HepG2 (cell line): ENCODE results near the gene NOA1. TPM values are rescaled to one million over a fixed set of nuclear protein-coding genes. Genes with fewer than 3 reads are reported as not detected.

Experiments
- FOXC1 ChIP-seq: sonication (generic); formaldehyde crosslinking; IDR thresholded peaks from 2 replicates; pipeline ENCODE4 v1.8.0; 2022; ENCODE audit warnings: mild to moderate bottlenecking, missing genetic modification reagents, borderline replicate concordance
- GZF1 ChIP-seq: sonication (generic); formaldehyde crosslinking; IDR thresholded peaks from 2 replicates; pipeline ENCODE4 v1.5.1; 2020; ENCODE audit warnings: mild to moderate bottlenecking, missing genetic modification reagents
- HNRNPUL1 ChIP-seq: fragments of 200-400 bp; formaldehyde crosslinking; IDR thresholded peaks from 2 replicates; pipeline ENCODE4 v1.6.1; 2017; ENCODE audit warnings: low read depth, mild to moderate bottlenecking, low read length, moderate library complexity
- KAT7 ChIP-seq: IDR thresholded peaks from 2 replicates; pipeline ENCODE4 v1.6.1; 2018; ENCODE audit warnings: borderline replicate concordance, missing compliant biosample characterization
- NFIB ChIP-seq: sonication (generic); formaldehyde crosslinking; IDR thresholded peaks from 2 replicates; pipeline ENCODE4 v1.9.0; 2021; ENCODE audit warnings: missing genetic modification reagents, mild to moderate bottlenecking, borderline replicate concordance
- SRF ChIP-seq: IDR thresholded peaks from 2 replicates; pipeline ENCODE4 v1.6.1; 2011; ENCODE audit warnings: mild to moderate bottlenecking, low read depth, low read length, moderate library complexity
- TGIF2 ChIP-seq: IDR thresholded peaks from 2 replicates; pipeline ENCODE4 v1.6.1; 2016; ENCODE audit warnings: control low read depth, missing compliant biosample characterization
- ZNF24 ChIP-seq: fragments of 450-650 bp; IDR thresholded peaks from 2 replicates; pipeline ENCODE4 v1.6.1; 2017; ENCODE audit warnings: antibody characterized with exemption, mild to moderate bottlenecking
- ZNF292 ChIP-seq: sonication (generic); formaldehyde crosslinking; IDR thresholded peaks from 2 replicates; pipeline ENCODE4 v1.8.1; 2022; ENCODE audit warnings: mild to moderate bottlenecking, low read depth, missing genetic modification reagents, borderline replicate concordance
- ZNF333 ChIP-seq: sonication (generic); formaldehyde crosslinking; IDR thresholded peaks from 2 replicates; pipeline ENCODE4 v1.4.0; 2020; ENCODE audit warnings: mild to moderate bottlenecking, missing genetic modification reagents, borderline replicate concordance
- ZNF350 ChIP-seq: sonication (generic); formaldehyde crosslinking; IDR thresholded peaks from 2 replicates; pipeline ENCODE4 v1.4.0; 2020; ENCODE audit warnings: mild to moderate bottlenecking, low read depth, missing genetic modification reagents, borderline replicate concordance
- ZNF501 ChIP-seq: sonication (generic); formaldehyde crosslinking; IDR thresholded peaks from 2 replicates; pipeline ENCODE4 v1.5.1; 2020; ENCODE audit warnings: mild to moderate bottlenecking, moderate library complexity, missing genetic modification reagents
- ZNF629 ChIP-seq: sonication (generic); formaldehyde crosslinking; conservative IDR thresholded peaks from 2 replicates; pipeline ENCODE4 v1.5.0; 2020; ENCODE audit warnings: missing genetic modification reagents
- ZNF7 ChIP-seq: IDR thresholded peaks from 2 replicates; pipeline ENCODE4 v1.6.1; 2016; ENCODE audit warnings: missing biosample characterization, missing genetic modification reagents
- ZSCAN29 ChIP-seq: sonication (generic); formaldehyde crosslinking; conservative IDR thresholded peaks from 2 replicates; pipeline ENCODE4 v1.4.0; 2020; ENCODE audit warnings: mild to moderate bottlenecking, missing genetic modification reagents
- polyA plus RNA-seq, 8 experiments: library from polyadenylated mRNA; depleted of rRNA in 3 of 8; stranded (reverse) in 7 of 8; unstranded in 1 of 8; fragments of >200 nt; fragmentation: Illumina TruSeq in 4 of 8; extraction: Trizol in 4 of 8; gene quantifications; 2 replicates each; pipeline versions ENCODE4 v1.2.1 to v1.2.3, GENCODE V29; 2011 to 2016; ENCODE audit warnings: low read depth in 4 of 8, missing spikeins in 1 of 8, mixed read lengths in 1 of 8; ENCODE audit not compliant: insufficient read depth in 1 of 8
- total RNA-seq, 5 experiments: library from RNA; depleted of rRNA; stranded (reverse); fragments of >200 nt; fragmentation: Illumina TruSeq; extraction: Trizol; gene quantifications; 2 replicates each; pipeline ENCODE4 v1.2.3, GENCODE V29; 2016; ENCODE audit warnings: low read depth in 1 of 5
- TF ChIP-seq, protein P1 (sequence below): sonication (generic); formaldehyde crosslinking; IDR thresholded peaks from 2 replicates; pipeline ENCODE4 v1.4.0; 2020; ENCODE audit warnings: low read depth, mild to moderate bottlenecking, missing genetic modification reagents
- TF ChIP-seq, protein P2 (sequence below): sonication (generic); formaldehyde crosslinking; IDR thresholded peaks from 2 replicates; pipeline ENCODE4 v1.4.0; 2020; ENCODE audit warnings: mild to moderate bottlenecking, missing genetic modification reagents
- TF ChIP-seq, protein P3 (sequence below): sonication (generic); formaldehyde crosslinking; IDR thresholded peaks from 2 replicates; pipeline ENCODE4 v1.5.1; 2020; ENCODE audit warnings: missing genetic modification reagents, mild to moderate bottlenecking, borderline replicate concordance
- TF ChIP-seq, protein P4 (sequence below): IDR thresholded peaks from 2 replicates; pipeline ENCODE4 v1.6.1; 2016; ENCODE audit warnings: low read depth, missing genetic modification reagents, missing compliant biosample characterization

Gene NOA1
- total and polyA plus RNA-seq, 2 of the 13 experiments (the other 11 are each of a cell fraction or from before 2014, with no cell fraction given): 17.3 to 19.0 TPM

DNA sequence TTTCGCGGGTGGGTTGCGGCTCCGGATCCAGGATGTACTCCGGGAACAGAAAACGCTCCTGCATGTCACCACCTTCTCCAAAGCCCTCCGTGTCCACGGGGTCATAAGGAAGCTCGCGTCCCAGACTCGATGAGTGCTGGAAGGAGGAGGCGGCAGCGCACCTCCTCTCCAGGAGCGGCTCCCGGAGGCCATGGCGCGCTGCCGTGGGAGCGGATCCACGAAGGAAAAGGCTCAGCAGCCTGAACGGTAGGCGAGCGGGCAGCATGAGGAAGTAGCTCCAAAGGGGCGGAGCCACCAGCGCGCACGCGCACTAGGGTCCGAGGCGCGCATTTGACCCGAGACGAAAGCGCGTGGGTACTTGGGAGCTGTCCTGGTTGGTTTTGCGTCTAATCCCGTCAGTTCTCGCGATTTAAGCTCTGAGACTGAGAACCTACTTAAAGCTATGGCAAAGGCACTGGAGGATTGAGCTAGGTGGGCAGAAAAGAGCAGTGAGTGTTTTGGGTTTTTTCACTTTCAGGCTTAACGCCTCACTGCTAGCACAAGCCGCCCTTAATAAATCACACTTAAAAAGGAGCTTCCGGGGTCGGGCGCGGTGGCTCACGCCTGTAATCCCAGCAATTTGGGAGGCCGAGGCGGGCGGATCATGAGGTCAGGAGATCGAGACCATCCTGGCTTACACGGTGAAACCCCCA is at the start of gene NOA1 (continued):
- TF ChIP-seq, protein P1, sequence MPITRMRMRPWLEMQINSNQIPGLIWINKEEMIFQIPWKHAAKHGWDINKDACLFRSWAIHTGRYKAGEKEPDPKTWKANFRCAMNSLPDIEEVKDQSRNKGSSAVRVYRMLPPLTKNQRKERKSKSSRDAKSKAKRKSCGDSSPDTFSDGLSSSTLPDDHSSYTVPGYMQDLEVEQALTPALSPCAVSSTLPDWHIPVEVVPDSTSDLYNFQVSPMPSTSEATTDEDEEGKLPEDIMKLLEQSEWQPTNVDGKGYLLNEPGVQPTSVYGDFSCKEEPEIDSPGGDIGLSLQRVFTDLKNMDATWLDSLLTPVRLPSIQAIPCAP (CRISPR knock-in tag): no peak
- peak; percentile 60 for TF ChIP-seq ZNF501 (CRISPR knock-in tag)
- TF ChIP-seq, protein P2, sequence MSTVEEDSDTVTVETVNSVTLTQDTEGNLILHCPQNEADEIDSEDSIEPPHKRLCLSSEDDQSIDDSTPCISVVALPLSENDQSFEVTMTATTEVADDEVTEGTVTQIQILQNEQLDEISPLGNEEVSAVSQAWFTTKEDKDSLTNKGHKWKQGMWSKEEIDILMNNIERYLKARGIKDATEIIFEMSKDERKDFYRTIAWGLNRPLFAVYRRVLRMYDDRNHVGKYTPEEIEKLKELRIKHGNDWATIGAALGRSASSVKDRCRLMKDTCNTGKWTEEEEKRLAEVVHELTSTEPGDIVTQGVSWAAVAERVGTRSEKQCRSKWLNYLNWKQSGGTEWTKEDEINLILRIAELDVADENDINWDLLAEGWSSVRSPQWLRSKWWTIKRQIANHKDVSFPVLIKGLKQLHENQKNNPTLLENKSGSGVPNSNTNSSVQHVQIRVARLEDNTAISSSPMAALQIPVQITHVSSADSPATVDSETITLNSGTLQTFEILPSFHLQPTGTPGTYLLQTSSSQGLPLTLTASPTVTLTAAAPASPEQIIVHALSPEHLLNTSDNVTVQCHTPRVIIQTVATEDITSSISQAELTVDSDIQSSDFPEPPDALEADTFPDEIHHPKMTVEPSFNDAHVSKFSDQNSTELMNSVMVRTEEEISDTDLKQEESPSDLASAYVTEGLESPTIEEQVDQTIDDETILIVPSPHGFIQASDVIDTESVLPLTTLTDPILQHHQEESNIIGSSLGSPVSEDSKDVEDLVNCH: no peak
- peak; percentile 47; the same call in 1 of the 2 replicates for TF ChIP-seq ZNF350 (CRISPR knock-in tag)
- TF ChIP-seq, protein P3, sequence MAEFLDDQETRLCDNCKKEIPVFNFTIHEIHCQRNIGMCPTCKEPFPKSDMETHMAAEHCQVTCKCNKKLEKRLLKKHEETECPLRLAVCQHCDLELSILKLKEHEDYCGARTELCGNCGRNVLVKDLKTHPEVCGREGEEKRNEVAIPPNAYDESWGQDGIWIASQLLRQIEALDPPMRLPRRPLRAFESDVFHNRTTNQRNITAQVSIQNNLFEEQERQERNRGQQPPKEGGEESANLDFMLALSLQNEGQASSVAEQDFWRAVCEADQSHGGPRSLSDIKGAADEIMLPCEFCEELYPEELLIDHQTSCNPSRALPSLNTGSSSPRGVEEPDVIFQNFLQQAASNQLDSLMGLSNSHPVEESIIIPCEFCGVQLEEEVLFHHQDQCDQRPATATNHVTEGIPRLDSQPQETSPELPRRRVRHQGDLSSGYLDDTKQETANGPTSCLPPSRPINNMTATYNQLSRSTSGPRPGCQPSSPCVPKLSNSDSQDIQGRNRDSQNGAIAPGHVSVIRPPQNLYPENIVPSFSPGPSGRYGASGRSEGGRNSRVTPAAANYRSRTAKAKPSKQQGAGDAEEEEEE (CRISPR knock-in tag): no peak
- no peak for TF ChIP-seq ZNF292 (CRISPR knock-in tag)
- 0 out of 2 replicates have a peak, but pooled peaks have one; percentile 13 for TF ChIP-seq ZNF333 (CRISPR knock-in tag)
- TF ChIP-seq SRF: no peak
- TF ChIP-seq GZF1 (CRISPR knock-in tag): no peak
- no peak for TF ChIP-seq ZNF24
- no peak for TF ChIP-seq NFIB (CRISPR knock-in tag)
- no peak for TF ChIP-seq HNRNPUL1
- TF ChIP-seq, protein P4, sequence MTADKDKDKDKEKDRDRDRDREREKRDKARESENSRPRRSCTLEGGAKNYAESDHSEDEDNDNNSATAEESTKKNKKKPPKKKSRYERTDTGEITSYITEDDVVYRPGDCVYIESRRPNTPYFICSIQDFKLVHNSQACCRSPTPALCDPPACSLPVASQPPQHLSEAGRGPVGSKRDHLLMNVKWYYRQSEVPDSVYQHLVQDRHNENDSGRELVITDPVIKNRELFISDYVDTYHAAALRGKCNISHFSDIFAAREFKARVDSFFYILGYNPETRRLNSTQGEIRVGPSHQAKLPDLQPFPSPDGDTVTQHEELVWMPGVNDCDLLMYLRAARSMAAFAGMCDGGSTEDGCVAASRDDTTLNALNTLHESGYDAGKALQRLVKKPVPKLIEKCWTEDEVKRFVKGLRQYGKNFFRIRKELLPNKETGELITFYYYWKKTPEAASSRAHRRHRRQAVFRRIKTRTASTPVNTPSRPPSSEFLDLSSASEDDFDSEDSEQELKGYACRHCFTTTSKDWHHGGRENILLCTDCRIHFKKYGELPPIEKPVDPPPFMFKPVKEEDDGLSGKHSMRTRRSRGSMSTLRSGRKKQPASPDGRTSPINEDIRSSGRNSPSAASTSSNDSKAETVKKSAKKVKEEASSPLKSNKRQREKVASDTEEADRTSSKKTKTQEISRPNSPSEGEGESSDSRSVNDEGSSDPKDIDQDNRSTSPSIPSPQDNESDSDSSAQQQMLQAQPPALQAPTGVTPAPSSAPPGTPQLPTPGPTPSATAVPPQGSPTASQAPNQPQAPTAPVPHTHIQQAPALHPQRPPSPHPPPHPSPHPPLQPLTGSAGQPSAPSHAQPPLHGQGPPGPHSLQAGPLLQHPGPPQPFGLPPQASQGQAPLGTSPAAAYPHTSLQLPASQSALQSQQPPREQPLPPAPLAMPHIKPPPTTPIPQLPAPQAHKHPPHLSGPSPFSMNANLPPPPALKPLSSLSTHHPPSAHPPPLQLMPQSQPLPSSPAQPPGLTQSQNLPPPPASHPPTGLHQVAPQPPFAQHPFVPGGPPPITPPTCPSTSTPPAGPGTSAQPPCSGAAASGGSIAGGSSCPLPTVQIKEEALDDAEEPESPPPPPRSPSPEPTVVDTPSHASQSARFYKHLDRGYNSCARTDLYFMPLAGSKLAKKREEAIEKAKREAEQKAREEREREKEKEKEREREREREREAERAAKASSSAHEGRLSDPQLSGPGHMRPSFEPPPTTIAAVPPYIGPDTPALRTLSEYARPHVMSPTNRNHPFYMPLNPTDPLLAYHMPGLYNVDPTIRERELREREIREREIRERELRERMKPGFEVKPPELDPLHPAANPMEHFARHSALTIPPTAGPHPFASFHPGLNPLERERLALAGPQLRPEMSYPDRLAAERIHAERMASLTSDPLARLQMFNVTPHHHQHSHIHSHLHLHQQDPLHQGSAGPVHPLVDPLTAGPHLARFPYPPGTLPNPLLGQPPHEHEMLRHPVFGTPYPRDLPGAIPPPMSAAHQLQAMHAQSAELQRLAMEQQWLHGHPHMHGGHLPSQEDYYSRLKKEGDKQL: no peak
- TF ChIP-seq KAT7 (CRISPR knock-in tag): no peak; the same call in 1 of the 2 replicates
- TF ChIP-seq ZNF629: no peak
- no peak; the same call in 1 of the 2 replicates for TF ChIP-seq ZNF7 (CRISPR knock-in tag)
- TF ChIP-seq ZSCAN29 (CRISPR knock-in tag): no peak
- peak; percentile 48; the same call in 1 of the 2 replicates for TF ChIP-seq FOXC1 (CRISPR knock-in tag)
- 0 out of 2 replicates have a peak, but pooled peaks have one; percentile 21 for TF ChIP-seq TGIF2 (CRISPR knock-in tag)
